NCI-H2196 (cell line): Measurements from ENCODE around the gene FOXC1.

Source experiments
- DNase-seq: peaks from one replicate; lab custom pipeline; 2025; ENCODE audit not compliant: unreplicated experiment; lab: John Stamatoyannopoulos, UW

FOXC1 gene

GRCh38 chr6:1609648-1610496, at the start of gene FOXC1:
FOXC1 (plus strand) TSS chr6:1609915; CDS start chr6:1610446, 531 bp downstream.
- DNase-seq, result peak; percentile 77

- DNase-seq, result no peak
Observed at GRCh38 chr6:1560281-1561058, 49.2 kb upstream of the FOXC1 start.

- no peak for DNase-seq
Observed at GRCh38 chr6:1561355-1561754, 48.4 kb upstream of the FOXC1 start.

GRCh38 chr6:1562171-1562955, 47.4 kb upstream of the FOXC1 start:
- DNase-seq, result no peak

GRCh38 chr6:1569377-1569776, 40.3 kb upstream of the FOXC1 start:
- DNase-seq, result no peak

GRCh38 chr6:1570848-1571247, 38.9 kb upstream of the FOXC1 start:
- no peak for DNase-seq

GRCh38 chr6:1572892-1573291, 36.8 kb upstream of the FOXC1 start:
- no peak for DNase-seq

GRCh38 chr6:1574083-1574761, 35.5 kb upstream of the FOXC1 start:
- DNase-seq, result no peak

GRCh38 chr6:1574890-1575209, 34.9 kb upstream of the FOXC1 start:
- no peak for DNase-seq

- no peak for DNase-seq
Observed at GRCh38 chr6:1575210-1576041, 34.3 kb upstream of the FOXC1 start.

- DNase-seq, result no peak
Observed at GRCh38 chr6:1576166-1576565, 33.5 kb upstream of the FOXC1 start.

- DNase-seq, result no peak
Observed at GRCh38 chr6:1576711-1577110, 33.0 kb upstream of the FOXC1 start.

GRCh38 chr6:1577146-1577680, 32.5 kb upstream of the FOXC1 start:
- no peak for DNase-seq

GRCh38 chr6:1577896-1578745, 31.6 kb upstream of the FOXC1 start:
- no peak for DNase-seq

GRCh38 chr6:1579096-1579495, 30.6 kb upstream of the FOXC1 start:
- DNase-seq, result no peak

GRCh38 chr6:1580109-1580508, 29.6 kb upstream of the FOXC1 start:
- no peak for DNase-seq

- no peak for DNase-seq
Observed at GRCh38 chr6:1580585-1580984, 29.1 kb upstream of the FOXC1 start.

- DNase-seq, result no peak
Observed at GRCh38 chr6:1581120-1581991, 28.4 kb upstream of the FOXC1 start.
